Tongue (tissue), 2 donors: ENCODE data around the gene EPB41L1. TPM values are rescaled to one million over a fixed set of nuclear protein-coding genes. Genes with fewer than 3 reads are reported as not detected.

Source experiments
- DNase-seq: peaks from one replicate; pipeline ENCODE4 v3.0.0-alpha.2; 2015
- total RNA-seq: library from RNA; depleted of rRNA; stranded (reverse); fragments of >200 nt; gene quantifications from one replicate; pipeline ENCODE4 v1.2.3, GENCODE V29; 2014

Gene EPB41L1
- total RNA-seq, 1 donor from 2014 or later: 48.2 TPM

DNA sequence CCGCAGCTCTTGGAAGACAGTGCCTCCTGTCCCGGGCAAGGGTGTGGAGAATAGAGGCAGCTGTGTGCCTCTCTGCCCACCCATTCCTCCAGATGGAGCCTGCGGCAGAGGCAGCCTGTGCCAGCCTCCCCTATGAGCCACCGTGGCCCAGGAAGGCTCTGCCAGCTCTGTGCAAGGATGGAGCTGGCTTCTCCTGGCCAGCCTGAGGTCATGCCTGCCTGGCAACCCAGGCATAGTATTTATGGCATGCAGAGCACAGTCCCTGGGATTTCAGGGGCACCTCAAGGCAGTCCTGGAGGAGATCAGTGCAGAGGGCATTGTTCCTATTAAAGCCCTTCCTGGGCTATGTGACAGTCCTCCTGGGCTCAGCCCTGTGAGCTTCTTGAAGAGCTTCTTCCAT lies 1.5 kb downstream of the EPB41L1 start:
- no peak for DNase-seq

DNA sequence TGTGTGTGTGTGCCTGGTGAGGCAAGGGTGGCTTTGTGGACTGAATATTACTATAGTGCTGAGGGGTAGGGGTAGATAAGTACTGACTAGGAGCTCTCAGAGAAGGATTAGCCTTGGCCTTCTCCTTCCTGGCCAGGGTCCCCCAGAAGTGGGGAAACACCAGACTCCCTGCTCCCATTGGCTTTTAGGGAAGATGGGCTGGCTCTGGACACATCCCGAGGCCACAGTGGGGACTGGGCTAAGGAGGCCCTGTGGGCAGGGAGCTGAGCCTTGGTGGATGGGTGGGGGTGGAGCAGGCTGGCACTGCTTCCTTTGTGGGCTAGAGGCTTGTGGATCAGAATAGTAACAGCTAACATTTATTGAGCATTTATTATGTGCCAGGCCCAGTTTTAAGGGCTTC lies 3.1 kb downstream of the EPB41L1 start:
- DNase-seq: no peak

DNA sequence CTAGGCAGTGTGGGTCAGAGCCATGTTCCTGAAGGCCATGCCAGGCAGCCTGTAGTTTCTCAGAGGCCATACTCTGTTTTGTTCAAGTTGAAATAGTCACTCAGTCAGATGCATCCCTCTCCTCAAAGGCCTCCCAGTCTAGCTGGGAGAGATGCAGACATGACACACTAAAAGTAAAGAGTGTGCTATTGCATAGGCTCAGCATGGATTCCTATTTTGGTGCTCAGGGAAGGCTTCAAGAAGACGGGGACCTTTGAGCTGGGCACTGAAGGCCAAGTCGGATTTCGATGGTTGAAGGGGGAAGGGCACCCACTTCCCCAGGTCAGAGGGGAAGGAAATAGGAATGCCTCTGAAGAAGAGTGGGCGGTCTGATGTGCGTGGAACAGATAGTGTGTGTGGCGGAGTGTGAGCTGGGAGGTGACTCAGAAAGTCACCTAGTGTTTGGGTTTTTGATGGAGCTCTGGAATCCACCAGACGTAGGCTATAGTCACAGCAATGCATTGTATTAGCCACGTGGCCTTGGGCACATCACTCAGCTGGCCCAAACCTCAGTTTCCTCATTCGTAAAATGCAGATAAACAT lies 3.7 kb downstream of the EPB41L1 start:
- DNase-seq: no peak

GRCh38 chr20:36159833-36160232 lies 5.3 kb downstream of the EPB41L1 start:
- DNase-seq: no peak

DNA sequence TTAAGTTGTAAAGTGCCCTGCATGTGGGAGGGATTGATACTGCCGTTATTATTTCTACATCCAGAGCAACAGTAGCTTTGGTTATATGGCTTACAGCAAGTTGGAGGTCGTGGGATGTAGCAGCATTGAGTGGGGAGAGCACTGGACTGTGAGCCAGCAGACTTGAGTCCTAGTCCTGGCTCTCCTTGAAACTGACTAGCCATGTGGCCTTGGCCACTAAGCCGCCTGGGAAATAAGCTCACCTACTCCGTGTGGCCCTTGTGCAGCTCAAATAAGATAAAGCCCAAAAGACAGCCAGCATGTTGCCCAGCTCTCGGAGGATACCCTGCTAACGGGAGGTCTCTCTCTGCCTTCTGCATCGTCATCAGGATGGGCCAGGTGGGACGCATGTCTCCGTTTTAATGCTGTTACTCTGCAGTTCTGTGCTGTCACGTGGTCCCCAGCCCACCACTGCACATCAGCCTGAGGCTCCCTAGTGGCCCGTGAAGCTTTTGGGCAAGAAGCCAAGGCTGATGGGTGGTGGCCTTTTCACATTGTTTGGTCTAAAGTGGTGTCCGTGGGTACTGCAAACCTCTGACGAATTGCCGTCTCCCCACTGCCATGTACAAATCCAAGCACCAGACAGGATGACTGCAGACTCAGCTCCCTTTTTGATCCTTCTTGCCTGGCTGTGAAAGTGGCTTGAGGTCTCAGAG lies 7.9 kb downstream of the EPB41L1 start:
- DNase-seq: peak; percentile 28

DNA sequence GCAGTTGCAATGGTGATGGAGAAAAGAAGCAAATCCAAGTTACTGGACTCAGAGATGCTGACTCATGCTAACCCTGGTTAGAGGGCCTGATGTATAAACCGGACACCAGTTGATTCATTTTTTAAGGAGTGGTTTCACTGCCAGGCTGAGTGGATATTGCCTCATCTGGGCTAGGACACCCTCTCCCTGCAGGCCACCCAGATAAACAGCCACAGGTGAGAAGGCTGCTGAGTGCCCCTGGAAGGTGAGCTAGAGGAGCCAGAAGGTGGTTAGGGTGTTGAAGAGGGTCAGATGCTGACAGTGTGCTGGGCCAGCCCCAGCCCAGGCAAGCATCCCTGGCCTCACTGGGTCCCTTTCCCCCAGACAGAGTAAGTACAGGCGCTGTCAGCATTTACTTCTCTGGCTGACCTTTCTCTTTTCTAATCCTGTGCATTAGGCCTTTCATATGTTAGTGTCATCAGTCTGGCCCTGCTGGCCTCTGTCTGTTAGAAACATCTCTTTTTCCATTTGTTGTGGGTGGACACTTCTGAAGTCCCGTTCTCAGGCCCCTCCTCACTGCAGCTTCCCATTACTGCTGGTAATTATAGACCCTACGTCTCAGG lies 13.5 kb downstream of the EPB41L1 start:
- no peak for DNase-seq

- DNase-seq: no peak
Observed at GRCh38 chr20:36170542-36171215, 16.1 kb downstream of the EPB41L1 start.

DNA sequence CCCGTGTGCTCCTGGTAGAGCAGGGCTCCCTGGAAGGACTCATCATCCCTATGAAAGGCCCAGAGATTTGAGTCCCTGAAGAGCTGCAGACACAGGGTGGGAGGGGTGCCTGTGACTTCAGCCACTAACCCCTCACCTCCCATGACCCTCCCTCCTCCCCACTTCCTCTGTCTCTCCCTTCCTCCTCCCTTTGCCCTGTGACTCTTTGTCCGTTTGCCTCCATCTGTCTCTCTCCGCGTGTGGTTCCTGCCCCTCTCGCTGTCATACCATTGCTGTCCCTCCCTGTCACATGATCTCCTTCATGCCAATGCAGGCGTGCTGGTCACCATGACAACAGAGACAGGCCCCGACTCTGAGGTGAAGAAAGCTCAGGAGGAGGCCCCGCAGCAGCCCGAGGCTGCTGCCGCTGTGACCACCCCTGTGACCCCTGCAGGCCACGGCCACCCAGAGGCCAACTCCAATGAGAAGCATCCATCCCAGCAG lies 19.0 kb downstream of the EPB41L1 start:
- peak; percentile 49 for DNase-seq

- DNase-seq: no peak
Observed at GRCh38 chr20:36175016-36175415, 20.5 kb downstream of the EPB41L1 start.

- DNase-seq: no peak
Observed at GRCh38 chr20:36175475-36175995, 21.0 kb downstream of the EPB41L1 start.

DNA sequence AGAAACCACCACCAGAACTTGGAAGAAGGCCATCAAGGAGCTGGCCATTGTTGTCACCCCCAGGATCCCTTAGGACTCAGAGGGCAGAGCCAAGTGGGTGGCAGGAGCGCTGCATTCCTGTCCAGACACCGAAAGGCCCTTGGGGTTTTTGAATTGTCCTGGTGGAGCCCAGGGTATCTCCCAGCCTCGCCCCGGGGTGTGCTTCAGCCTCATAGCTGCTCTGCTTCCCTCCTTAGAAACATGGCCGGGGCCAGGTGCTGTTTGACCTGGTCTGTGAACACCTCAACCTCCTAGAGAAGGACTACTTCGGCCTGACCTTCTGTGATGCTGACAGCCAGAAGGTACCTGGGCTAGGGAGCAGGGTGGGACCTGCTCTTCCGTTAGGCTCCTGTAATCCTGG lies 23.2 kb downstream of the EPB41L1 start:
- DNase-seq: no peak

DNA sequence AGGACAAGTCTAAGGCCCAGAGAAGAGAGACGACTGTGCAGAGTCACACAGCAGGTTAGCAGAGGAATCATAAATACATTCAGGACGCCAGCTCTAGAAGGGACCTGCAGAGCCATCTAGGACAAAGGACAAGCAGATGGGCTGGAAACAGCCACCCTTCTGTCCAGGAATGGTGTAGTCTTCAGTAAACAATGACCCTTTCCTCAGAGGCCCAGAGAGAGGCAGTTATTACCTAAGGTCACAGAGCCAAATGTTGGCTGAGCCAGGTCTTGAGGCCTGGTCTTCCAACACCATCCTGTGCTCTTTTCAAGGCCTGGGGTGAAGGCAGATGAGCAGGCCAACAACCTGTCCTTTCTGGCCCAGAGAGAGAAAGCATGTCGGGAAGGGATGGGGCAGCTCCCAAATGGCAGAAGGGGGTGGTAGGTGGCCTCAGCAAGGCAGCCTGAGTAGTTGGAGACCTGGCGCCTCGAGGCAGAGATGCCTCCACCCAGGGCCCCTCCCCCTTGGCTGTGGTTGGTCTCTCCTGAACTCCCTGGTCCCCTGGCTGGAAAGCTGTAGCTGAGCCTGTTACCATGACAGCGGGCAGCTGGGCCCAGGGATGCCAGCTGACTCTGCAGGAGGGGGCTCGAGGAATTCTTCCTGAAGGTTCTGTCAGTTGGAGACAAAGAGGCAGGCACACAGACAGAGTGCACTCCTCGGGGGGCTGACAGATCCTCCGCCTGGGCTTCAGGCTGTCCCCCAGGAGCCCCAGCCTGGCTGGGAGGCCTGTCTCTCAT lies 24.8 kb downstream of the EPB41L1 start:
- peak; percentile 22 for DNase-seq

DNA sequence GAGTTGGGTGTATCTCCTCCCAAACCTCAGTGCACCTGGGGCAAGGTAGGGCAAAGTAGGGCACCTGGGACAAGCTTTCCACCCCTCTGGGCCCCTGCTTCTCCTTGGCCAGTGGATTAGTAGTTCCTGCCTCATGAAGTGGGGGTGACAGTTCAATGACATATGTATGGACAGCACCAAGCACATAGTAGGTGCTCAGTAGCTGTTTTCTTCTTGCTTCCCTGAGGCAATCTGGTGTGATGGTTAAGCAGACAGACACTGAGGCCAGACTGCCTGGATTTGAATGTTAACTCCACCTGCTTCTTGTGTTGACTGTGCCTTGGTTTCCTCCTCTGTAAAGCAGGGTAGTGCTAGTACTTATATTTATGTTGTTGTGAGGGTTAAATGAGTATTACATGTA lies 25.8 kb downstream of the EPB41L1 start:
- no peak for DNase-seq

- no peak for DNase-seq
Observed at GRCh38 chr20:36181934-36182603, 27.5 kb downstream of the EPB41L1 start.

DNA sequence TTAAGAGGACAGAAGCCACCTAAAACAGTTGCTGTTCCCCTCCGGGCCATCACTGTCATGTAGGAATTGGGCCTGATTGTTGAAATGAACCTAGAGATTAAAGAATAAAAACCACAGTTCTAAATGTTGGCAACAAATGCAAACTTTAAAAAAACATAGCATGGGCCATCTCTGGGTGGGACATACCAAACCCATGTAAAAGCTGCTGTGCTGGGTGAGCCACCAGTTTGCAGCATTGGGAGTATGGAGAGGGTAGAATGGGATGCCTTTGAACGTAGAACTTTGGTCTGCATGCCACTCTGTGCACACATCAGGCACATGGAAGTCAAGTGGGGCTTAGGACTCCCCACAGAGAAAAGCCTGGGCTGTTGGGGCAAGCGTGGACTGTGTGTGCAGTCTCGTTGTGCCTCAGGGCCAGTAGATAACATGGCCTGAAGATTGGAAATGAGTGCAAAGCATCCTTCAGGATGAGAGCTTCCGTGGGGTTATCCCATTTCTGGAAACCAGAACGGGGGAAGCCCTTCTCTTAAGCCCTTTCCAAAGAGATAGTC lies 28.1 kb downstream of the EPB41L1 start:
- no peak for DNase-seq

- no peak for DNase-seq
Observed at GRCh38 chr20:36183155-36183944, 28.8 kb downstream of the EPB41L1 start.

- DNase-seq: no peak
Observed at GRCh38 chr20:36184816-36185776, 30.6 kb downstream of the EPB41L1 start.

GRCh38 chr20:36193977-36194712 lies 39.6 kb downstream of the EPB41L1 start:
- DNase-seq: no peak
